Panc1 (cell line): ENCODE measurements around the gene MAP2K3. TPM values are rescaled to one million over a fixed set of nuclear protein-coding genes. Genes with fewer than 3 reads are reported as not detected.
"Not testable (repeated sequence)": the region's sequence is repeated elsewhere in the genome, so short reads cannot be mapped to it uniquely, and the experiment has no call there.

ENCODE experiments used
- ATAC-seq: fragments of 200-7000 bp; cut with Tn5 transposase; 2 replicates; pipeline ENCODE4 v1.9.1; 2020; ENCODE audit warnings: mild to moderate bottlenecking, moderate library complexity
- BruUV-seq: library from RNA; stranded (reverse); fragments of 400-500 nt; replicated peaks from 2 replicates; lab custom pipeline; 2021; lab: Mats Ljungman, UMichigan
- CTCF ChIA-PET: fragments of 300-600 bp; sonication (Branson Sonifier 250); formaldehyde crosslinking; loops from one replicate; lab custom pipeline; 2022; ENCODE audit warnings: antibody characterized with exemption; lab: Charles Lee
- POLR2A ChIA-PET: fragments of 300-600 bp; sonication (Branson Sonifier 250); formaldehyde crosslinking; loops from one replicate; lab custom pipeline; 2022; ENCODE audit warnings: antibody characterized with exemption; lab: Charles Lee
- DNase-seq: peaks from one replicate; pipeline ENCODE4 v3.0.0-alpha.2; 2010; ENCODE audit warnings: low read depth, low spot score
- H3K27ac ChIP-seq: 2 replicates; pipeline ENCODE4 v1.5.1; 2011; ENCODE audit warnings: mild to moderate bottlenecking, low read length, inconsistent platforms
- H3K27me3 ChIP-seq: fragments of 200-500 bp; sonication (Bioruptor generic); 2 replicates; pipeline ENCODE4 v1.6.0; 2014; ENCODE audit warnings: low read length, inconsistent platforms; ENCODE audit not compliant: control insufficient read depth, insufficient read depth
- H3K36me3 ChIP-seq: fragments of 200-500 bp; sonication (Bioruptor generic); 2 replicates; pipeline ENCODE4 v1.5.1; 2014; ENCODE audit warnings: inconsistent platforms, mild to moderate bottlenecking, low read length, moderate library complexity; ENCODE audit not compliant: control insufficient read depth, insufficient read depth
- H3K4me1 ChIP-seq: 2 replicates; pipeline ENCODE4 v1.5.1; 2011; ENCODE audit warnings: inconsistent platforms, mild to moderate bottlenecking, low read length, moderate library complexity; ENCODE audit not compliant: control insufficient read depth, insufficient read depth
- H3K4me3 ChIP-seq, 2 experiments: 2 replicates each; pipeline ENCODE4 v1.5.1; 2011 to 2012; ENCODE audit warnings: low read depth in 2 of 2, low read length in 2 of 2, mild to moderate bottlenecking in 2 of 2, inconsistent platforms in 1 of 2, moderate library complexity in 1 of 2
- H3K9me3 ChIP-seq: fragments of 200-500 bp; sonication (Bioruptor generic); 2 replicates; pipeline ENCODE4 v1.5.1; 2014; ENCODE audit warnings: low read depth, mild to moderate bottlenecking, inconsistent platforms, low read length, moderate library complexity; ENCODE audit not compliant: control insufficient read depth, insufficient read depth
- POLR2AphosphoS5 ChIP-seq: IDR thresholded peaks from 2 replicates; pipeline ENCODE4 v1.6.1; 2012; ENCODE audit warnings: mild to moderate bottlenecking, low read depth, low read length, moderate library complexity
- SIN3A ChIP-seq: IDR thresholded peaks from 2 replicates; pipeline ENCODE4 v1.6.1; 2012; ENCODE audit warnings: low read depth, mild to moderate bottlenecking, low read length, moderate library complexity, borderline replicate concordance; ENCODE audit not compliant: insufficient read depth
- TCF7L2 ChIP-seq: IDR thresholded peaks from 2 replicates; pipeline ENCODE4 v1.6.1; 2011; ENCODE audit warnings: mild to moderate bottlenecking, low read depth, low read length, inconsistent platforms
- in situ Hi-C: cut with HindIII; loops from 2 replicates; pipeline ENCODE4 v1.10.0; 2016; ENCODE audit warnings: low sequenced_read_pairs, low pct_unique_long_range_greater_than_20kb
- intact Hi-C: fragments of 100-400 bp; cut with micrococcal nuclease; formaldehyde crosslinking; loops from one replicate; pipeline ENCODE4 v1.10.0; 2022; ENCODE audit not compliant: unreplicated experiment
- total RNA-seq: library from RNA; stranded (reverse); gene quantifications from one replicate; pipeline ENCODE4 v1.2.1, GENCODE V29; 2021; ENCODE audit not compliant: unreplicated experiment
- TF ChIP-seq, protein P1 (sequence below), 2 experiments: IDR thresholded peaks; 2 replicates each; pipeline ENCODE4 v1.6.1; 2011 to 2012; ENCODE audit warnings: low read depth in 2 of 2, control low read depth in 1 of 2, low read length in 1 of 2, mild to moderate bottlenecking in 1 of 2, moderate library complexity in 1 of 2; ENCODE audit not compliant: insufficient read depth in 1 of 2
- TF ChIP-seq, protein P2 (sequence below): fragments of 450-650 bp; IDR thresholded peaks from 2 replicates; pipeline ENCODE4 v1.5.1; 2017; ENCODE audit warnings: mild to moderate bottlenecking

The MAP2K3 gene
- total RNA-seq, 1 experiment from 2014 or later = 44.4 TPM

DNA sequence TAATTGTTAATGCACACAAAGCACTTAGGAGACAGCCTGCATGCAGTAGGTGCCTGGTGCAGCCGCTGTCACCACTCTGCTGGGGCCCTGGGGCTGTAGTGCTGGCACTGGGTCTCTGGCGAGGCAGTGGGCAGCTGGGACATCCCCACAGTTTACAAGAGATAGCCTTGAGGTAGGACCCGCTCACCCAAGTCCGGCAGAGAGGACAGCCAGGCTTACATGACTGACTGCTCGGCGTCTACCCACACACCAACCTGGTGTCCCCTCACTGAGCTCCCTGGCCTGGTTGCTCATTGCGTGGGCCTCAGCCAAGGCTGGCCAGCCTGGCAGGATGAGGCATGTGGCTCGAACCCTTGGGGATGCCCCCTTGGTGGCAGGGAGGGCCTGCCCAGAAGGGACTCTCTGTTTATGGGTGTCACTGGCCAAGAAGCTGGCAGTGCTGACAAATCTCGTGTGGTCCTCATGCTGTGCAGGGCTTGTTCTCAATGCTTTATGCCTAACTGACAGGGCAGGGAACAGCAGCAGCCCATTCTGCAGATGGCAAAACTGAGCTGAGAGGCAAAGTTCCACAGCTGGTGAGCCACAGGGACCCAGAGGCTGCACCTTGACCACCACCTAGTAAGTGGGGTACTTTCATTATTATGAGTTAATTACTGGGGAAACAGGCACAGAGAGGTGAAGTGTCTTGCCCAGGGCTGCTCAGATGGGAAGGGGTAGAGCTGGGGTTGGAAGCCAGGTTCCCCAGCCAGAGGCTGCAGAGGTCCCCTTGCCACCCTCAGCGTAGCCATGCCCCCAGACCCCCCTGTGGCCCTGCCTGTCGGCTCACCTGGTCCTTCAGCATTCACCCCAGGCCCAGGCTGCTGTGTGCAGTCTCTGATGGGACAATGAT is 58.8 kb downstream of the MAP2K3 start:
- H3K9me3 ChIP-seq, ATAC-seq, H3K27ac ChIP-seq, CTCF ChIA-PET, H3K4me1 ChIP-seq, H3K36me3 ChIP-seq, POLR2A ChIA-PET, DNase-seq, H3K4me3 ChIP-seq, intact Hi-C loops, H3K27me3 ChIP-seq, in situ Hi-C loops, BruUV-seq: not testable (repeated sequence)

DNA sequence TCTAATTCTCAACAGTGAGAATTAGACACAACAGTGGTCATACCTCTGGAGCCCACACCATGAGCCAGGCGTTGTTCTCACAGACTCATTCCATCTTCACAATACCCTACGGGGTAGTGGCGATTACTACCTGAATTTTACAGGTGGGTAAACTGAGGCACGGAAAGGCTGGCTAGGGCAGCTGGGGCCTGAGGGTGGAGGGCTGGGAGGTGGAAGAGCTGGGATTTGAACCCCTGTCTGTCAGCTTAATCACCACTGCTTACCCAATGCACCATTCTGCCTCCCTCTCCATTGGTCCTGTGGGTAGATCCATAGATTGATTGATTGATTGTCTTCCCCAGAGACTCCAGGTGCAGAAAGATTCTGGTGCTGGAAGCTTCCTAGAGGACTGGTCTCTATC is 60.3 kb downstream of the MAP2K3 start:
- H3K9me3 ChIP-seq, in situ Hi-C loops, H3K36me3 ChIP-seq, H3K4me3 ChIP-seq, BruUV-seq, CTCF ChIA-PET, intact Hi-C loops, POLR2A ChIA-PET, H3K27me3 ChIP-seq, ATAC-seq, H3K27ac ChIP-seq, DNase-seq, H3K4me1 ChIP-seq: not testable (repeated sequence)

DNA sequence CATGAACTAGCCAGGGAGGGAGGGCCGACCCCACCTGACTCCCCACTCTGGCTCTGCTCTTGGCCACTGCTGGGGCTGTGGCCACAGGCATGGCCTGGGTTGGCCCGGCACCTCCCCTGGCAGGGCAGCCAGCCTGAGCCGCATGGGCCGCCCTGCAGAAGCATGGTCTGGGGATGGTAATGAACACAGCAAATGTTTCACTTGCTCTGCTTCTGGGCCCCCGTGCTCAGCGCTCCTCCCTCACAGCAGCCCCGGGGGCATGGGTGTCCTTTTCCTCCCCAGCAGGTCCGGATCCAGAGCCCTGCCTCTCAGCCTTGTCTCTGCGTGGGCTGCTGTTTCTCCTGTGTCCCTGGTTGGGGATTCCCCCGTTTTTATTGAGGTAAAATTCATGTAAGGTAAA is 60.7 kb downstream of the MAP2K3 start:
- POLR2A ChIA-PET = no interaction called here
- in situ Hi-C loops = no loop called here
- TF ChIP-seq, protein P1, sequence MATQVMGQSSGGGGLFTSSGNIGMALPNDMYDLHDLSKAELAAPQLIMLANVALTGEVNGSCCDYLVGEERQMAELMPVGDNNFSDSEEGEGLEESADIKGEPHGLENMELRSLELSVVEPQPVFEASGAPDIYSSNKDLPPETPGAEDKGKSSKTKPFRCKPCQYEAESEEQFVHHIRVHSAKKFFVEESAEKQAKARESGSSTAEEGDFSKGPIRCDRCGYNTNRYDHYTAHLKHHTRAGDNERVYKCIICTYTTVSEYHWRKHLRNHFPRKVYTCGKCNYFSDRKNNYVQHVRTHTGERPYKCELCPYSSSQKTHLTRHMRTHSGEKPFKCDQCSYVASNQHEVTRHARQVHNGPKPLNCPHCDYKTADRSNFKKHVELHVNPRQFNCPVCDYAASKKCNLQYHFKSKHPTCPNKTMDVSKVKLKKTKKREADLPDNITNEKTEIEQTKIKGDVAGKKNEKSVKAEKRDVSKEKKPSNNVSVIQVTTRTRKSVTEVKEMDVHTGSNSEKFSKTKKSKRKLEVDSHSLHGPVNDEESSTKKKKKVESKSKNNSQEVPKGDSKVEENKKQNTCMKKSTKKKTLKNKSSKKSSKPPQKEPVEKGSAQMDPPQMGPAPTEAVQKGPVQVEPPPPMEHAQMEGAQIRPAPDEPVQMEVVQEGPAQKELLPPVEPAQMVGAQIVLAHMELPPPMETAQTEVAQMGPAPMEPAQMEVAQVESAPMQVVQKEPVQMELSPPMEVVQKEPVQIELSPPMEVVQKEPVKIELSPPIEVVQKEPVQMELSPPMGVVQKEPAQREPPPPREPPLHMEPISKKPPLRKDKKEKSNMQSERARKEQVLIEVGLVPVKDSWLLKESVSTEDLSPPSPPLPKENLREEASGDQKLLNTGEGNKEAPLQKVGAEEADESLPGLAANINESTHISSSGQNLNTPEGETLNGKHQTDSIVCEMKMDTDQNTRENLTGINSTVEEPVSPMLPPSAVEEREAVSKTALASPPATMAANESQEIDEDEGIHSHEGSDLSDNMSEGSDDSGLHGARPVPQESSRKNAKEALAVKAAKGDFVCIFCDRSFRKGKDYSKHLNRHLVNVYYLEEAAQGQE (IDR thresholded peaks at IDR 0.05; ENCODE audit: insufficient read depth in 1 of 2, low read depth in 2 of 2, low read length in 1 of 2) = no peak
- TF ChIP-seq TCF7L2 (no peak), POLR2AphosphoS5 (no peak), SIN3A (no peak)
- TF ChIP-seq, protein P2, sequence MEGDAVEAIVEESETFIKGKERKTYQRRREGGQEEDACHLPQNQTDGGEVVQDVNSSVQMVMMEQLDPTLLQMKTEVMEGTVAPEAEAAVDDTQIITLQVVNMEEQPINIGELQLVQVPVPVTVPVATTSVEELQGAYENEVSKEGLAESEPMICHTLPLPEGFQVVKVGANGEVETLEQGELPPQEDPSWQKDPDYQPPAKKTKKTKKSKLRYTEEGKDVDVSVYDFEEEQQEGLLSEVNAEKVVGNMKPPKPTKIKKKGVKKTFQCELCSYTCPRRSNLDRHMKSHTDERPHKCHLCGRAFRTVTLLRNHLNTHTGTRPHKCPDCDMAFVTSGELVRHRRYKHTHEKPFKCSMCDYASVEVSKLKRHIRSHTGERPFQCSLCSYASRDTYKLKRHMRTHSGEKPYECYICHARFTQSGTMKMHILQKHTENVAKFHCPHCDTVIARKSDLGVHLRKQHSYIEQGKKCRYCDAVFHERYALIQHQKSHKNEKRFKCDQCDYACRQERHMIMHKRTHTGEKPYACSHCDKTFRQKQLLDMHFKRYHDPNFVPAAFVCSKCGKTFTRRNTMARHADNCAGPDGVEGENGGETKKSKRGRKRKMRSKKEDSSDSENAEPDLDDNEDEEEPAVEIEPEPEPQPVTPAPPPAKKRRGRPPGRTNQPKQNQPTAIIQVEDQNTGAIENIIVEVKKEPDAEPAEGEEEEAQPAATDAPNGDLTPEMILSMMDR = no peak

DNA sequence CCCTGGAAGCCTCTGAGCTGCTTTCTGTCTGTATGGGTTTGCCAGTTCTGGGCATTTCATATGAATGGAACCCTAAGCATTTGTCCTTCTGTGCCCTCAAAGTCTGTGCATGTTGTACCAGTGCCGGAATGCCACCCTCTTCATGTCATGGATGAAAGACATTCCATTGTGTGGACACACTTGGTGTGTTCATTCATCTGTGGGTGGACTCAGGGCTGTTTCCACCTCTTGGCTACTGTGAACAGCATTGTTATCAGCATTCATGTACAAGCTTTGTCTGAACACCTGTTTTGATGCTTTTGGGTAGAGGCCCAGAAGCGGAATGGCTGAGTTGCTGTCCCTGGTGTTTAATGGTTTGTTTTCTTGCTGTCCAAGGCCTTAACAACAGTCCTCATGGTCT is 61.6 kb downstream of the MAP2K3 start:
- ATAC-seq, intact Hi-C loops, H3K36me3 ChIP-seq, CTCF ChIA-PET, H3K27me3 ChIP-seq, H3K27ac ChIP-seq, H3K4me1 ChIP-seq, BruUV-seq, DNase-seq, POLR2A ChIA-PET, in situ Hi-C loops, H3K4me3 ChIP-seq, H3K9me3 ChIP-seq: not testable (repeated sequence)

More for the DNA sequence above, 60.7 kb downstream of the MAP2K3 start:
- CTCF ChIA-PET = no interaction called here
- H3K27ac ChIP-seq = no peak overlapping the region
- no peaks in the 10 kb centered on the region for H3K9me3 ChIP-seq
- H3K36me3 ChIP-seq = no peaks in the 10 kb centered on the region
- intact Hi-C loops = no loop called here
- DNase-seq (no peak), ATAC-seq (no peak)
- H3K4me3 ChIP-seq = no peak overlapping the region
- H3K27me3 ChIP-seq = no peaks in the 10 kb centered on the region
- no peaks in the 10 kb centered on the region for H3K4me1 ChIP-seq
- no TSS peak for BruUV-seq

DNA sequence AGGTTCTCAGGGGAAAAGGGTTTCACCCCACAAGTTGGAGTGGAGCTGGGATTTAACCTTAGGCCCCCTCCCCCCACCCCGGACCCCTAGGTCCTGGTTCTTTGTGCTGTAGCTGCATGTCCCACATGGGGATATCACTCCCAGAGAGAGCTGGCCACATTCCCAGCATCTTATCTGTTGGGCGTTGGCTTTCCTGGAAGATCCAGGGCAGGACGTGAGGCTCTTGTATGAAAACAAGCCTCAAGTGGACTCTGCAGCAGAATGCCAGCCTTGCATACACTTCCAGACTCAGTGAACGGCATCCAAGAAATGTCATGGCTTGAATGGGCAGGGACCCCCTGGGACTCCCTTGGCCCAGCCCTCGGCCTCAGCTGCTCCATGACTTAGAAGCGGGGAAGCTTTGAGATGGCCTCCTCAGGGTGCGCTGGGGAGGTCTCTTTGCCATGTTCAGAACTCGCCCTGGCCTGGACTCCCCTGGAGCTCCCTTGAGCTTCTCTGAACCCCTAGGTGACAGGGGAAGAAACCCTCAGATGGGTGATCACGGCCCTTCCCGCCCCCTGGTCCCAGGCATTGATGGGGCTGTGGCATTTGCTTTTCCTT is 62.2 kb downstream of the MAP2K3 start:
- H3K27ac ChIP-seq, in situ Hi-C loops, ATAC-seq, H3K4me3 ChIP-seq, H3K27me3 ChIP-seq, POLR2A ChIA-PET, CTCF ChIA-PET, BruUV-seq, H3K4me1 ChIP-seq, intact Hi-C loops, DNase-seq, H3K9me3 ChIP-seq, H3K36me3 ChIP-seq: not testable (repeated sequence)
